NCI-H2107 treated with DMSO at 0.1 percent for 48 hours (cell line): ENCODE data around the gene TUBG2.
"Not testable (repeated sequence)": the region's sequence is repeated elsewhere in the genome, so short reads cannot be mapped to it uniquely, and the experiment has no call there.

Experiments
- DNase-seq: peaks from one replicate; lab custom pipeline; 2025; ENCODE audit not compliant: unreplicated experiment; lab: John Stamatoyannopoulos, UW

Gene TUBG2

DNA sequence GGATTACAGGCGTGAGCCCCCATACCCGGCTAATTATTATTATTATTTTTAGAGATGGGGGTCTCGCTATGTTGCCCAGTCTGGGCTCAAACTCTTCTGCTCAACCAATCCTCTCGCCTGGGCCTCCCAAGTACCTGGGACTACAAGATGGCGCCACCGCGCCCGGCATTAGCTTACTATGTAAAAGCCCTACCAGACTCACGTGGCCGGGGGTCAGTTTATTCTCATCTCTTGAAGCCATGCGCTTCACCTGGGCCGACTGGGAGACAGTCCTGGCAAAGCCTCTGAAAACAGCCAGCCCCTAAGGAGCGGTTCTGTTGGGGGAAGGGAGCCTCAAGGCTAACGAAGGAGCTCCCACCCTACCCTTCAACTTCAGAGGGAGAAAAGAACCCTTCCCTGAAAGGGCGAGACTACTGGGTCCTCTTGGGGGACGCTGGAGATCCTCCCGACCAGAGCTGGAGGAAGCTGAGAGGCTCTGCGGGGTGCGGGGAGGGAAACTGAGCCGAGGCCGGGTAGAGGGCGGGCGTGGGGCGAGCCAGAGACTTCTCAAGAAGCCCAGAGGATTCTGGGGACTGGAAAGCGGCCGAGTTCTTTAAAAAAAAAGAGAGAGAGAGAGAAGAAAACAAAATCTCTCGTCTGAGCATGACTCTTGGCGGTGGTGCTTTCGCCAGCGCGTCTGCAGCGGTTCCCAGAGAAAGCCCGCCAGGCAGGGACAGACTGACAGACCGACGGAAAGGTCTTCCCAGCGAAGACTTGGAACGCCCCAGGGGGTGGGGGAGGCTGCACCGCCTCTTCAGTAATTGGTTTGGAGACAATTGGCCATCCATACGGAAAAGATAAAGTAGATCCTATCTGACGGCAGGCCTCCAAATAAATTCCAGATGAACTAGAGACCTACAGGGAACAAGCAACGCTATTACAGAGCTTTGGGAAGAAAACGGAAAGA, 5.6 kb upstream of the TUBG2 start:
- no peak for DNase-seq

DNA sequence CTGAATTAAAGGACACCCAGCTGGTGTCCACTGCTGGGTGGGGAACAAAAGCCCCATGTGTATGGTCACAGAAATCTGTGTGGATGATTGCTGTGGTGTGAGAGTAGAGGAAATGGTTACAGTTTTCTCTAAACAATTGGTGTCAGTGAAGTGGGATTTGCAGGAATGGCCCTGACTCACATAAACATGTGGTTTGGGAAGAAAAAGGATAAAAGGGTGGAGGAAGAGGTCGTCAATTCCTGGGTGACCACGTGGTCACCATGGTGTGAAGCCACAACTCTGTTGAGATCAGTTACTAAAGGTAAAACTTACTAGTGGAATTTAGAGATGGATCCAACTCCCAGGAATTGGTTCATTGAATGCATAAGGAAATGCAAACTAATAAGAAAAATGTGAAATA, 3.6 kb upstream of the TUBG2 start:
- DNase-seq: no peak

DNA sequence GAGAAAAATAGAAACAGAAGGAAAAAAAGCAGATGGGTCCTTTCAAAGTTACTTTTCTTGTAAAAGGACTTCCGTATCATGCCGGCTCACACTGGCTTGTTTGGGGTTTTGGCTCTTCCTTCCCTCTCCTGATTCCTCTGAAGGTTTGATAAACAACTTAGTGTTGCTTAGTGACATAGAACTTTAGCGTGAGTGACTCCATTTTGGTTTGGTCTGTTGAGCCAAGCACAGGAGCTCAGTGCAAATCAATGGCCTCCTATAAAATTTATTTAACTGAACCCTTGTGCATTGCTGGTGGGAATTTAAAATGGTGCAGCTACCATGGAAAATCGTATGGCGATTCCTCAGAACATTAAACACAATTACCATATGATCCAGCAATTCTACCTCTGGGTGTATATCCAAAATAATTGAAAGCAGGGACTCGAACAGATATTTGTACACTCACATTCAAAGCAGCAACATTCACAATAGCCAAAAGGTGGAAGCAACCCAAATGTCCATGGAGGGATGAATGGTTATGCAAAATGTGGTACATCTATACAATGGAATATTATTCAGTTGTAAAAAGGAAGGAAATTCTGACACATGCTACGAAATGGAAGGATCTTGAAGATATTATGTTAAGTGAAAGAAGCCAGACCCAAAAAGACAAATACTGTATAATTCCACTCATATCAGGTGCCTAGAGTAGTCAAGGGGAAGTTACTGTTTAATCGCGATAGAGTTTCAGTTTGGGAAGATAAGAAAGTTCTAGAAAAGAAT, 1.1 kb upstream of the TUBG2 start:
- DNase-seq: no peak

DNA sequence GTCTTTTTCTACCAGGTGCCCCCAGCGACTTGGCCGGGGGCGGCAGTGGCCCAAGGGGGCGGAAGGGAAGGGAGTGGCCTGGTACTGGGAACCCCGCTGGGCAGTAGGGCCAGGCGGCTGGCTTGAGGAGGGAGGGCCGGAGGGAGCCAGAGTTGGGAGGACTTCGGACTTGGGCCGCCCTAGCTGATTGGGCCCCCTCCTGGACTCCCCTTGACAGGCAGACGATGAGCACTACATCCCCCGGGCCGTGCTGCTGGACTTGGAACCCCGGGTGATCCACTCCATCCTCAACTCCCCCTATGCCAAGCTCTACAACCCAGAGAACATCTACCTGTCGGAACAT, 819 bp downstream of the TUBG2 start:
- DNase-seq: not testable (repeated sequence)

DNA sequence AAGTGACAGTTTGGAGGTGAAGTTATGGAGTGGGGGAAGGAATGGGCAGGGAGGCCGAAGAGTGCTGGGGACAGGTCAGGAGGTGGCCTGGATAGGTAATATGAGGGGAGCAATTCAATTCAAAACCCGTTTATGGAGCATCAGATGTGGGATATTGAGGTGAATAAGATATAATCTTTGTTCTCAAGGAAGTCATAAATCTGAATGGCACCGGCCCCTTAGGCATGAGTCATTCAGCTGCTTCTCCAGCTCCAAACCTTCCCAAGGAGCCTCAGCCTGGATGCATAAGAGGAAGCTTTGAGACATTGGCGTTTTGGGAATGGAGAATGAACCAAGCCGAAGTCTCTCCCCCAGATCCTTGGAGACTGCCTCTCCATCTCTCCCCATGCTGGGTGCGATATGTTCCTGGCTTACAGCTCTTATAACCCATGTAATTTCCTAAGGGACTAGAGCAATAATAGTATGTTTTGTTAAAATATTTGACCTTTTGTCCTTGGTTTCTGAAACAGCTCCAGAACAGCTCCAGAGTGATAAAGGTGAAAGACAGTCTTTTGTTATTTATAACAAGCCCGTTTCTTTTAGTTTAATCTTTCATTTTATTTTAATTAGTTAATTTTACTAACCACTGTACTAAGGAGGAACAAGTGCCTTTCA, 1.7 kb downstream of the TUBG2 start:
- no peak for DNase-seq

DNA sequence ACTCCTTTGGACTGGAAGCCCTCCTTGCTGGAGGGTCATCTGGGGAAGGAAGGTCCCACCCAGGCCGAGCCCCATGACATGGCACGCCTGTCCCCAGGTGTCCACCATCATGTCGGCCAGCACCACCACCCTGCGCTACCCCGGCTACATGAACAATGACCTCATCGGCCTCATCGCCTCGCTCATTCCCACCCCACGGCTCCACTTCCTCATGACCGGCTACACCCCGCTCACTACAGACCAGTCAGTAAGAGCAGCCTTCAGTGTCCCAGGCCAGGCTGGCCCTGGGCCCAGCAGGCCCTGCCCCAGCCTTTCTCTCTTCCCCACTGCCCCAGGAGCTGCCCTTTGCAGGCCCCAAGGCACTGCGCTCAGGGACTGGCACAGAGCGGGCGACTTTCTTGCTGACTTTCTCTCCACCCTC, 6.5 kb downstream of the TUBG2 start:
- no peak for DNase-seq

DNA sequence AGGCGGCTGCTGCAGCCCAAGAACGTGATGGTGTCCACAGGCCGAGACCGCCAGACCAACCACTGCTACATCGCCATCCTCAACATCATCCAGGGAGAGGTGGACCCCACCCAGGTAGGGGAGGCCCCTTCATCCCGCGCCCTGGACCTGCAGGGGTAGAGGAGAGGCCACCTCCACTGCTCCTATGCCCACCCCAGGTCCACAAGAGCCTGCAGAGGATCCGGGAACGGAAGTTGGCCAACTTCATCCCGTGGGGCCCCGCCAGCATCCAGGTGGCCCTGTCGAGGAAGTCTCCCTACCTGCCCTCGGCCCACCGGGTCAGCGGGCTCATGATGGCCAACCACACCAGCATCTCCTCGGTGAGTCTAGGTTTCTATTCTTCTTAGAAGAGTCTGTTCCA, 7.0 kb downstream of the TUBG2 start:
- not testable (repeated sequence) for DNase-seq

DNA sequence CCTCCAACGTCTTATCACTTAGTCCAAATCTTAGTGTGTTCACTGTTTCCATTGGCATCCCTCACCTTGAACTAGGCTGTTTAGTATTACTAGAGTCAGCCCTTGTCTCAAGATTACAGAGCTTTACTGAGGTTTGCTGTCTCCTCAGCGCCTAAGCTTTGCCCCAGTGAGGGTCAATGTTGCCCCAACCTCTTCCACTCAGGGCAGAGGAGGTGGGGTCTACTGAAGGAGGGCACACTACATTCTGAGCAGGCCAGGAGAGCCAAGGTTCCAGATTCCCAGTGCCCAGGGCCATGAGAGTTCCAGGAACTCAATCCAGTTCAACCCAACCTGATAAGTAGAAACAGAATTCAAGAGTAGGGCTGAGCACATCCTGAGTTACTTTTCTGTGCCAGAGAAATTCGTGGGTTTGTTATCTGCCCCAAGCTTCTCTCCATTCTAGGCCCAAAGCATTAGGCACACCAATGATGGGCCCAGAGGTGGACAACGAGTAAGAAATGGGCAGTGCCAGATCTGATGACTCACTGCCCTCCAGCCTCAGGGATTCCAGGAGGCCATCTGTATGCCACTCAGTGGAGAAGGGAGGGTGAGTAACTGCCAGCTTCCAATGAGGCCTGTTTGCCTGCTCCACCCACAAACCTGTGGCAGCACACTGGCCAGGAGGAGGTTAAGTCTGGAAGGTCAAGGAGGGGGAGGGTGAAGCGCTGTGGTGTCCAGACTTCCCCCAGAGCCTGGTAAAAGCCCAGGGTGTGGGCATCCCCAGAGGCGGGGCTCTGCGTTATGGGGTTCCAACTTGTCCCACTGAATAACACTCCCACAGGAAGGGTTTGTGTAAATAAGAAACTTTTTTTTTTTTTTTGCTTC, 8.2 kb downstream of the TUBG2 start:
- no peak for DNase-seq

DNA sequence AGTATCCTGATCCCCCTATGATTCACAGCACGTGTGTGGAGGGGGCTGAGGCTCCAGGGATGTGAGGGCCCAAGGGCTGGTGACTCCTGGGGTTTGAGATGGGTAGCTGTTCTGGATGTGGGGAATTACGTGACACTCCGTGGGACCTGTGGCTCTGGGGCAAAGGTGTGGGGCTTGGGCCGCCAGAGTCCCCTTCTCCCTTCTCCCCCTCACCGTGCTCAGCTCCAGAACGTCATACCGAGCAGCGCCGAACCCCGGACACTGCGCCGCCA, 10.6 kb downstream of the TUBG2 start:
- no peak for DNase-seq

DNA sequence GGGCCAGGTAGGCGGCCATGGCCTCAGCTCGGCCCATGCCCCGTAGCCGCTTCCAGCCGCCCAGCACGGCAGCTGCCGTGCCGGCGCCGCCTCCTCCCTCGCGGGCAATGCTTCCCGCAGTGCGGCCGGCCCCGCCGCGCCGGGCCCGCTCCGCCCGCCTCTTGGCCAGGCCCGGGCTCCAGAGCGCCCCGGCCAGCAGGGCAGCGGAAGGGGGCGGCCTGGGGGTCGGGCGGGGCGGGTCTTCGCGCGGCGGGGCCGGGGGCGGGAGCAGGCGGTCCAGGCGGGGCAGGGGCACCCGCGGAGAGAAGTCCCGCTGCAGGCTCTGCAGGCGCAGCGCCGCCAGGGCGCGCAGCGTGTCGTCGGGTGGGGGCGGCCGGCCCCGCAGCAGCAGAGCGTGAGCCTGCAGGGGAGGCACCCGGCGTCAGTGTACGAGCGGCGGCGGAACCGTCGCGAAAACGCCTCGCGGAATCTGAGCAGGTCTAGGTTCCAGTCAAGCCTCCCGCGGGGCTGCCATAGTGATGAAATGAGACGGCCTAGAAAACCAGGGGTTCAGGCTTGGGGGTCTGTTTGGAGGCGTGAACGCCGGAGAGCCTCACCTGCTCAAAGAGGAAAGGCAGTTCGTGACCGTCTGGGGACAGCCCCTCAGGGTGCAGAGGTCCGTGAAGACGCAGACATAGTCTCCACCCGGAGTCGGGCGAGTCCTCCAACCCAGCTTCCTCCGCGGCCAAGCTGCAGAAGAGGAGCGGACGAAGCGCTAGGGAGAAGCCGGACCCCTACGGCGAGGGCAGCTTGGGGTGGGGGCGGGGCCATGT, 11.1 kb downstream of the TUBG2 start:
- DNase-seq: no peak

DNA sequence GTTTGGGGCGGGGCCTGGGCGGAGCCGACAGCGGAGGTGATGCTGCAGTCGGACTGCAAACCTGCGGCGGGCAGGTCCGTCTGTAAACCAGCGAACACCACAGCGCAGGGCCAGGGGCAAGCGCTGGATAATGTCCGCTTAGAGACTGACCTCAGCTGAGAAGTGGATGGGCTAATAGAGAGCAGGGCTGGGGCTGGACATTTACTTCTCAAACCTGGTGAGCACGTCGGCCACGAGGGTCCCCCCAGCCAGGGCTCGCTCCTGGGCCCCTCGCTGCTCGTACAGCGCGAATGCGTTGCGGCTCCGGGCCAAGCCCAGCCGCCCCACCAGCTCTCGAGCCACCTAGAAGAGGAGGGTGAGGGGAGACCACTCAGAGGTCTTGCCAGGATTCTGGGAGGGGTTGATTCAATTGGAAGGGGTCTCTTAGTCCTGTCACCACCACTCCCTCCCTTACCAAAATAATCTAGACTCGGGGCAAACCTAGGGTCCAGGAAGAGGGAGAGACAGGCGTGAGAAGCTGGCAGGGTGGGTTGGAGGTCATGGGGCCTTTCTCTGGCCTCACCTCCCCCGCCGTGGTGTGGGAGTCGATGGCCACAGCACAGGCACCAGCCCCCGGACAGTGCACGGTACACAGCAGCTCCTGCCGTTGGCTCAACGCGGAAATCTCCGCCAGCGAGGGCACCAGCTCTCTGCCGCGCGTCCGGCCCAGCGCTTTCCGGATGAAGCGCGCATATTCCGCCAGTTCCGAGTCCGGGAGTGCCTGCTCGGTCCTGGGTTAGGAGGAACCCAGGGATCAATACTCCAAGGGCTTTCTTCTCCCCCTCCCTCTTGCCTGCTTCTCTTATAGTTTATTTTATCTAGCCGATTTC, 11.9 kb downstream of the TUBG2 start:
- no peak for DNase-seq

DNA sequence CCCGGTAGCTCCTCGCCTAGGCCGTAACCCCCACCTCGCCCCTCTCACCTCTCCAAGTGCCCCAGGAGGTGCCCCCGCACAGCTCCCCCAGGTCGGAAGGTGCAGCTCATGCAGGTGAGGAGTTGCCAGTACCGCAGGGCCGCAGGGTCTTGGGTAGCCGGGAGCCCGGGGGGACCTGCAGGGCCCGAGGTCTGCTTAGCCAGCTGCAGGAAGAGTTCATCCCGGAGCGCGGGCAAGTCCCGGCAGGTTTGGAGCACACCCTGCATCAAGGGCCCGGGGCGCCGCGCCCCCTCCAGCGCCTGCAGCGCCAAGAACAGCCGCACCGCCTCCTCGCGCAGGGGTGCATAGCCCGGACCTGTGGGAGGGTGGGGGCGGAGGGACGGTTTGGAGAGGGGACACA, 13.0 kb downstream of the TUBG2 start:
- DNase-seq: no peak

DNA sequence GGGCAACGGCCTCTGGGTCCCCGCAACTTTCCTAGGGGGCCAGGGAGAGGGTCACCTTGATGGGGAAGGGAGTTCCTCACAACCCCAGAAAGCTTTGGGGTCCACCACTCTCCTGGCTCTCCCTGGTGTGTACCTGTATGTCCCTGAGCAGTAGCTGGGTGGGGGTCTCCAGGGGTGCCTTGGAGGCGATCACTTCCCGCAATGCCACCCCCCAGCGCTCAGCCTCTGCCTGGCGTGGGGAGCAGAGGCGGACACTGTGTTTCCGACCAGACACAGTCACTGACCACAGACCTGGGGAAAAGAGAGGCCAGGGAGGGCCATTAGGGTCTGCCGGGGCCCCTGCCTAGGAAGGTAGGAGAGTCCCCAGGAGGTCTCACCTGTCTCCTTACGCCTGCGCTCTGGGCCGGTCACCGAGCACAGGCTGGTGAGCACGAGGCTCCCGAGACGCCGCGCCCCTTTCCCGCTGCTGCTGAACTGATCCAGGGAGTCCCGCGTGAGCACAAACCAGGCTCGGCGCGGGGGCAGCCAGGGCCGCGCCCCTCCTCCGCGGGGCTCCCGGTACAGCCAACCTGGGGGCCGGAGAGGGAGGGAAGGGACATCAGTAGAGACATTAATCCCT, 14.3 kb downstream of the TUBG2 start:
- no peak for DNase-seq

DNA sequence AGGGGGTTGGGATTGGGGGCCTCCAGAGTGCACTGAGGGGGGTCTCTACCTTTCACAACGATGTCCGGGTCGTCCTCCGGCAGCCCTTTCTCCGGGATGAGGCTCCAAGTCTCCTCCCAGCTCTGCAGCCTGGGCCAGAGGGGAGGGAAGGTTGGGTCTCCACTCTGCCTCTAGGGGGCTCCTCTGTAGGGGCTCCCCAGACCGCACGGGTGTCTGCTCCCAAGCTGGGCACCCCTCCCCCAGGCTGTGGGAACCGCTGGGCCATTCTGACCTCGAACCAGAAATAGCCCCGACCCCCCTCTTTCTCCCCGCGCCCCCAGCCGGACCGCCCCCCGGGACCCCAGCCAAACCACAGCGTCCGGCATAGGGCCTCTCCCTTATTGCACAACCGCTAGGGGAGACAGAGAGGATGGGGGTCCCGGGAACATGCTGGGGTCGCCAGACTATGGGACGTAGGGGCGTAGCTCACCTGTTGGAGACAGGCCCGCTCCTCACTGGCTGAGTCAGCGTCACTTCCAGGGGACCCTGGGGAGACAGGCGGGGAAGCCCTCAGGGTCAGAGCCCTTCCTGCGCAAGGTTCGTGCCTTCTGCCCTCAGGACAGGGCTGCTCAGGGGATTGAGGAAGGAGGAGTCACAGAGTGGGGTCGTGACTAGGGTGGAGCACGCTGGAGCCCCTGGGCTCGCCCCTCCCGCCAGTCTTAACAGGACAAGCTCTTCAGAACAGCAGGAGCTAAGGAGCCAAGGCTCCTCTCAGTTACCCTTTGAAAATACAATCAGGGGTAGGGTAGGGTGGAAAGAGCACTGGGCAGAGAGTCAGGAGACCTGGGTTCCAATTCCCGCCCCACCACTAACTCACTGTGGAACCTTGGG, 15.0 kb downstream of the TUBG2 start:
- DNase-seq: no peak

DNA sequence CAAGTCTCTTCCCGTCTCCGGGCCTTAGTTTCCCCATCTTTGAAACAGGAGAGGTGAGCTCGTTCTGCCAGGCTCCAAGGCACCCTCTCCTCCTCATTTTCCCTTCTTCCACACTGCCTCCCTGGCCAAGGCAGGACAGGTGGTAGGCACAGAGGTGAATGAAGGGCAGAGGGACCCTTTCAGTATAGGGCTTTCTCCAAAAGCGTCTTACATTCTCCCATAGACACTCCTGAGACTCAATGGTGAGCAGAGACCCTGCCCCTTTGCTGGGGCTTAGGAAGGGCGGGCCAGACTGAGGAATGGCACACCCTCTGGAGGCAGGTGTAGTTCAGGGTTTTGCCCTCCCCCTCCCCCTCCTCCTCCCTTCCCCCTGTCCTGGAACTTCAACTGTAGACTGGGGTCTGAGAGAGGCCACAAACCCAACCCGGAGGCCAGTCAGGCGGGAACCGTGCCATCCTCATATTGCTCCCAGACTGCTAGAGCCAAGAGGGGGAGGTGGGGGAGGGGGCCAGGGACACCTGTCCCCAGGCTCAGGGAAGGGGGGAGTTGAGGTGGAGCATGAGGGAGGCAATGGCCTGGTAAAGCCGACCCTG, 15.8 kb downstream of the TUBG2 start:
- peak; percentile 43 for DNase-seq

DNA sequence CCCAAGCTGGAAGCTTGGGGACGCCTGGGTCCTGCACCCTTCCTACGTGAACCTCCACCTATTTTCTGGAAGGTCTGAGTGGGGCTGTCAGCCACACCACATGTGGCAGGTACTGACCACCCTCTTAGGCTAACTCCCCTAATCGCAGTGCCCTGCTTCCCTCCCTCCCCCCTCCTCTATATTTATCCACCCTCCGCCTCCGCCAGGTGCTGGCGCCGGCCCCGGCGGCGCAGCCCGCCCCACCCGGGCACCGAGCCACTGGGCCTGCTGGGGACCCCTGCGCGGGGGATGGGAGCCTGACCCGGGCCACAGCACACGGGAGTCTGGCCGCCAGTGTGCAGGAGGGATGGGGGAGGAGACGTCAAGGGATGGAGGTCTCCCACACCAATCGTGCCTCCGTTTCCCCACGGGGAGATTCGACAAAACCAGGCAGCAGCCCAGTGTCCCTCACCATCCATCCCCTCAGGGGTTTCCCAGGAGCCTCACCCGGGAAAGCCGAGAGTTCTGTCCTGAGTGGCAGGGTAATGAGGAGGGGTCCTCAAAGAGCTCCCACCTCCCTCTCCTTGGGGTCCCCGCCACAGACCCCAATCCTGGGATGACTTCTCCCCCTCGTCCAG, 16.4 kb downstream of the TUBG2 start:
- DNase-seq: peak; percentile 43

DNA sequence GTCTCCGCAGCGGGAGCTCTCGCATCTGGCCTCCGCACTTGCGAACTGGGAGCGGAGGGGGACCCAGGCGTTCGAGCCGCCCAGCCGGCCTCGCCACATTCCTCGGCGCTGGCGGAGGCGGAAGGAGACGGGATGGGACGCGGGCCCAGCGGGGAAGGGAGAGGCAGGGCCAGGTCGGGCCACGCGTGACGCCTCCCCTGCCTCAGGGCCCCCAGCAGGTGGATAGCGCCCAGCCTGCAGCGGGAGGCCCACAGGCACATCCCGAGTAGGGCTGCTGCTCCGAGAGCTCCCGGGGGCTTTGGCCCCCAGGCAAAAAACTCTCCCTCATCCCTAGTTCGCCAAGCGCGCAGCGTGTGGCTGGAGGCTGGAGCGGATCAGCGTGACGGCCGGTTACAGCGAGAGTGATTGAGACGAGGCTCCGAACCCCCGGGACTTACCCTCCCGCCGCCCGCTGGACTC, 16.9 kb downstream of the TUBG2 start:
- DNase-seq: no peak
